OCI-LY7 (cell line): ENCODE data around the gene KCNQ1.

Experiments used
- EZH2phosphoT487 ChIP-seq: fragments of 200-600 bp; sonication (generic); IDR thresholded peaks from 2 replicates; pipeline ENCODE4 v1.6.1; 2018; ENCODE audit warnings: low read depth, borderline replicate concordance, mild to moderate bottlenecking, mixed run types, antibody characterized with exemption, low read length, moderate library complexity, mixed read lengths
- TF ChIP-seq, protein P1 (sequence below): fragments of 200-600 bp; sonication (generic); conservative IDR thresholded peaks from 2 replicates; pipeline ENCODE4 v1.5.1; 2014; ENCODE audit warnings: mild to moderate bottlenecking, antibody characterized with exemption, low read length, moderate library complexity, mixed read lengths

DNA sequence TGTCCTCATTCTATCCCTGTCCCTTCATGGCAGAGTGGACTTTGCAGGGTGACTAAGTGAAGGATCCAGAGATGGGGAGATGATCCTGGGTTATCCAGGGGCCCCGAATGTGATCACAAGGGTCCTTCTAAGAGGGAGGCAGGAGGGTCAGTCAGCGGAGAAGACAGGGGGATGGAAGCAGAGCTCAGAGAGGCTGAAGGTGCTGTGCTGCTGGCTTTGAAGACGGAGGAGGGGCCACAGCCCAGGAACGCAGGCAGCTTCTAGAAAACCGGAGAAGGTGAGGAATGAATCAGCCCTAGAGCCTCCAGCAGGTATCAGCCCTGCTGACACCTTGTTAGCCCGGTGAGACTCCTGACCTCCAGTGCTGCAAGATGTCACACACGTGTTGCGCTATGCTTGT lies 377.1 kb downstream of the KCNQ1 start:
- TF ChIP-seq, protein P1, sequence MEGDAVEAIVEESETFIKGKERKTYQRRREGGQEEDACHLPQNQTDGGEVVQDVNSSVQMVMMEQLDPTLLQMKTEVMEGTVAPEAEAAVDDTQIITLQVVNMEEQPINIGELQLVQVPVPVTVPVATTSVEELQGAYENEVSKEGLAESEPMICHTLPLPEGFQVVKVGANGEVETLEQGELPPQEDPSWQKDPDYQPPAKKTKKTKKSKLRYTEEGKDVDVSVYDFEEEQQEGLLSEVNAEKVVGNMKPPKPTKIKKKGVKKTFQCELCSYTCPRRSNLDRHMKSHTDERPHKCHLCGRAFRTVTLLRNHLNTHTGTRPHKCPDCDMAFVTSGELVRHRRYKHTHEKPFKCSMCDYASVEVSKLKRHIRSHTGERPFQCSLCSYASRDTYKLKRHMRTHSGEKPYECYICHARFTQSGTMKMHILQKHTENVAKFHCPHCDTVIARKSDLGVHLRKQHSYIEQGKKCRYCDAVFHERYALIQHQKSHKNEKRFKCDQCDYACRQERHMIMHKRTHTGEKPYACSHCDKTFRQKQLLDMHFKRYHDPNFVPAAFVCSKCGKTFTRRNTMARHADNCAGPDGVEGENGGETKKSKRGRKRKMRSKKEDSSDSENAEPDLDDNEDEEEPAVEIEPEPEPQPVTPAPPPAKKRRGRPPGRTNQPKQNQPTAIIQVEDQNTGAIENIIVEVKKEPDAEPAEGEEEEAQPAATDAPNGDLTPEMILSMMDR: no peak
- no peak for TF ChIP-seq EZH2phosphoT487
